ENCODE measurements around the gene SRPX2.

DNA sequence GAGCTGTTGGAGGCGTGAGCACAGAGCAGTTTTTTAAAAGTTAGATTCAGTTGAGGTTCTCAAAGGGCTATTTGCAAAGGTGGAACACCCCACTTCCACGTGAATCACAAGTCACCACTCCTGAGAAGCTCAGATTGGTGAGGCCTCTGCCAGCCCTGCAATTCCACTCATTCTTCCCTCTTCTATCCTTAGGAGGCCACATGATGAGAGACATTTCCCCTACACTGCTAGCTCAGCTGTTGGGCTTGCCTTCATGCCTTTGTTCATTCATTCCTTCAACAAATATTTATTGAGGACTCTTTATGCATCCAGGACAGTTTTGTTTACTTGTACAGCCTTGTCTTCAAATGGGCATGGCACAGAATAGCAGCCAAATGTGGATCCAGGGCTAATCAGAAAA, 3.7 kb downstream of the SRPX2 start:
- TF ChIP-seq, protein P1, sequence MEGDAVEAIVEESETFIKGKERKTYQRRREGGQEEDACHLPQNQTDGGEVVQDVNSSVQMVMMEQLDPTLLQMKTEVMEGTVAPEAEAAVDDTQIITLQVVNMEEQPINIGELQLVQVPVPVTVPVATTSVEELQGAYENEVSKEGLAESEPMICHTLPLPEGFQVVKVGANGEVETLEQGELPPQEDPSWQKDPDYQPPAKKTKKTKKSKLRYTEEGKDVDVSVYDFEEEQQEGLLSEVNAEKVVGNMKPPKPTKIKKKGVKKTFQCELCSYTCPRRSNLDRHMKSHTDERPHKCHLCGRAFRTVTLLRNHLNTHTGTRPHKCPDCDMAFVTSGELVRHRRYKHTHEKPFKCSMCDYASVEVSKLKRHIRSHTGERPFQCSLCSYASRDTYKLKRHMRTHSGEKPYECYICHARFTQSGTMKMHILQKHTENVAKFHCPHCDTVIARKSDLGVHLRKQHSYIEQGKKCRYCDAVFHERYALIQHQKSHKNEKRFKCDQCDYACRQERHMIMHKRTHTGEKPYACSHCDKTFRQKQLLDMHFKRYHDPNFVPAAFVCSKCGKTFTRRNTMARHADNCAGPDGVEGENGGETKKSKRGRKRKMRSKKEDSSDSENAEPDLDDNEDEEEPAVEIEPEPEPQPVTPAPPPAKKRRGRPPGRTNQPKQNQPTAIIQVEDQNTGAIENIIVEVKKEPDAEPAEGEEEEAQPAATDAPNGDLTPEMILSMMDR (IDR thresholded peaks at IDR 0.05), result no peak
- TF ChIP-seq POLR2A (IDR thresholded peaks at IDR 0.05), result no peak
- no peak for TF ChIP-seq EP300 (IDR thresholded peaks at IDR 0.05)
